ENCODE data around the gene CD7.

DNA sequence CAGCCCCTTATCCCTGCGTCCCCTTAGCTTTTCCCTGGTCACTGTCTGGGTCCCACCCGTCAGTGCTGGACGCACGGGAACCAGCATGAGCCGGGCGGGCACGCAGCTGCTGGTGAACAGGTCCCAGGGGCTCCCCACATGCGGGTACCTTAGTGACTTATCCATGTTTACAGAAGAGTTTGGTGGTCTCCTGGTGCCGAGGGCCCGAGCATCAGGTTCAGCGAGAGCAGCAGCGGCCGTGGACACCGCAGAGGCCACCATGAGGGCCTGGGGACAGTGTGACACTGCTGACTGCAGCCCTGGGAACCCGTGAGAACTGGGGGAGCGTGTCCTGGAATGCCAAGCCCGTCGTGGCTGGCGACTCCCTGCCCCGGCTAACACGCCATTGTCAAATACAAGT is 6.5 kb downstream of the CD7 start:
- TF ChIP-seq POLR2A (IDR thresholded peaks at IDR 0.05) = no peak
- TF ChIP-seq, protein P1, sequence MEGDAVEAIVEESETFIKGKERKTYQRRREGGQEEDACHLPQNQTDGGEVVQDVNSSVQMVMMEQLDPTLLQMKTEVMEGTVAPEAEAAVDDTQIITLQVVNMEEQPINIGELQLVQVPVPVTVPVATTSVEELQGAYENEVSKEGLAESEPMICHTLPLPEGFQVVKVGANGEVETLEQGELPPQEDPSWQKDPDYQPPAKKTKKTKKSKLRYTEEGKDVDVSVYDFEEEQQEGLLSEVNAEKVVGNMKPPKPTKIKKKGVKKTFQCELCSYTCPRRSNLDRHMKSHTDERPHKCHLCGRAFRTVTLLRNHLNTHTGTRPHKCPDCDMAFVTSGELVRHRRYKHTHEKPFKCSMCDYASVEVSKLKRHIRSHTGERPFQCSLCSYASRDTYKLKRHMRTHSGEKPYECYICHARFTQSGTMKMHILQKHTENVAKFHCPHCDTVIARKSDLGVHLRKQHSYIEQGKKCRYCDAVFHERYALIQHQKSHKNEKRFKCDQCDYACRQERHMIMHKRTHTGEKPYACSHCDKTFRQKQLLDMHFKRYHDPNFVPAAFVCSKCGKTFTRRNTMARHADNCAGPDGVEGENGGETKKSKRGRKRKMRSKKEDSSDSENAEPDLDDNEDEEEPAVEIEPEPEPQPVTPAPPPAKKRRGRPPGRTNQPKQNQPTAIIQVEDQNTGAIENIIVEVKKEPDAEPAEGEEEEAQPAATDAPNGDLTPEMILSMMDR (IDR thresholded peaks at IDR 0.05) = no peak
